ENCODE measurements around the gene BCAP29. TPM values are rescaled to one million over a fixed set of nuclear protein-coding genes. Genes with fewer than 3 reads are reported as not detected.
"Not testable (repeated sequence)": the region's sequence is repeated elsewhere in the genome, so short reads cannot be mapped to it uniquely, and the experiment has no call there.

The BCAP29 gene
- total and polyA plus RNA-seq, 3 donors from 2014 or later: 114 to 134 (median 121) TPM

DNA sequence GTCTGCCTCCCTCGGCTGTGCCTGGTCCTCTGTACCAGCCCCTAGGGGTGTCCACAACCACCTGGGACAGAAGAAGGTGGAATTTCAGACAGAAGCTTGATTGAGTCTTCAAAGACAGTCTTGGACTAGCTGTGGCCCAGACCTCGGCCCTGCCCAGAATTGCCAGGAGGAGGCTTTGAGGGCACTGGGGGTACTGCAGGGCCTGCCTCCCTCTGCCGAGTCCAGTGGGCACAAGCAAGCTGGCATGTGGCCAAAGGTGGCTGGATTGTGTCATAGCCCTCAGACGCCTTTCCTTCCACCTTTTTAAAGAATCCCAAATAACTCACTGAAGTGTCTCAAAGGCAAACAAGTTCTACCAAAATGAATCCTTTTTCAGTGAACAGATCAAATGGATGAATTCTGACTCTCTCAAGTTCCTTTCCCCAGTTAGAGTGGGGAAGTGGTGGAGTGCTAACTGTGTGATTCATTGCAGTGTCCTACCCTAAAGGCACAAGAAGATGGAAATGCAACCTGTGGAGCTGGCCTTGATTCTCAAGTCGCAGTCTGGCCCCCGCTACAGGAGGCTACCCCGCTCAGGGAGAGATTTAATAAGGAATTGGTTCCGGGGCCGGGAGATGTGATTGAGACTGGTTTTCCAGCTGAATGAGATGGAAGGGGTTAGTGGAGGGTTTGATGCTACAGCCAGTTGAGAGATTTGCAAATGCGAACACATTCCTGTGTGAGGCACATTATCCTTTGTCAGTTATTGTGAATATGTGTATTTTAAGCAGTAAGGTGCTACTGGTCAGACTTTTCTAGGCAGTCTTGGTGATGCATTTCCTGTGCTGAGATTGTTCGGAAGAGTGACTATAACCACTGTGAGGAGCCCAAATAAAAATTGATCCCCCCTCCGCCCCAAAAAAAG is 51.8 kb downstream of the BCAP29 start:
- Histone ChIP-seq H3K4me1 (no peaks in the 10 kb centered on the region), H3K27me3 (no peaks in the 10 kb centered on the region), H3K9me3 (no peaks in the 10 kb centered on the region), H3K36me3 (ENCODE audit: low read depth, missing control alignments) (no peaks in the 10 kb centered on the region), H3K27ac (no peak overlapping the region), H3K4me3 (no peak overlapping the region)
- 87 to 92% methylated on average over 12 of the region's 12 CpGs for WGBS, 2 donors
- intact Hi-C loops (cut with DNase I; ENCODE audit: low total_unique reads): no loop called here
- no peak for DNase-seq
- TF ChIP-seq POLR2A (IDR thresholded peaks at IDR 0.05): no peak
- TF ChIP-seq, protein P1, sequence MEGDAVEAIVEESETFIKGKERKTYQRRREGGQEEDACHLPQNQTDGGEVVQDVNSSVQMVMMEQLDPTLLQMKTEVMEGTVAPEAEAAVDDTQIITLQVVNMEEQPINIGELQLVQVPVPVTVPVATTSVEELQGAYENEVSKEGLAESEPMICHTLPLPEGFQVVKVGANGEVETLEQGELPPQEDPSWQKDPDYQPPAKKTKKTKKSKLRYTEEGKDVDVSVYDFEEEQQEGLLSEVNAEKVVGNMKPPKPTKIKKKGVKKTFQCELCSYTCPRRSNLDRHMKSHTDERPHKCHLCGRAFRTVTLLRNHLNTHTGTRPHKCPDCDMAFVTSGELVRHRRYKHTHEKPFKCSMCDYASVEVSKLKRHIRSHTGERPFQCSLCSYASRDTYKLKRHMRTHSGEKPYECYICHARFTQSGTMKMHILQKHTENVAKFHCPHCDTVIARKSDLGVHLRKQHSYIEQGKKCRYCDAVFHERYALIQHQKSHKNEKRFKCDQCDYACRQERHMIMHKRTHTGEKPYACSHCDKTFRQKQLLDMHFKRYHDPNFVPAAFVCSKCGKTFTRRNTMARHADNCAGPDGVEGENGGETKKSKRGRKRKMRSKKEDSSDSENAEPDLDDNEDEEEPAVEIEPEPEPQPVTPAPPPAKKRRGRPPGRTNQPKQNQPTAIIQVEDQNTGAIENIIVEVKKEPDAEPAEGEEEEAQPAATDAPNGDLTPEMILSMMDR (IDR thresholded peaks at IDR 0.05): no peak

DNA sequence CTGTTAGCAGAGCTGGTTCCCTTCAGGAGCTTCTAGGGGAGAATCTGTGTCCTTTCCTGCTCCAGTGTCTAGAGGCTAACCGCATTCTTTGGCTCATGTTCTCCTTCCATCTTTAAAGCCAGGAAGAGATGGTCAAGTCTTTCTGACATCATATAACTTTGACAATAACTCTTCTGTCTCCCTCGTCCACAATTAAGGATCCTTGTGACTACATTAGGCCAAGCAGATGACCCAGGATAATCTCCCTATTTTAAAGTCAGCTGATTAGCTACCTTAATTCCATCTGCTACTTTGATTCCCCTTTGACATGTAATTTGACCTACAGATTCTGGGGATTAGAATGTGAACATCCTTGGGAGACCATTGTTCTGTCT is 52.4 kb downstream of the BCAP29 start:
- no peaks in the 10 kb centered on the region for H3K9me3 ChIP-seq
- H3K4me3 ChIP-seq: no peak overlapping the region
- no peaks in the 10 kb centered on the region for H3K4me1 ChIP-seq
- DNase-seq: no peak
- H3K27me3 ChIP-seq: no peaks in the 10 kb centered on the region
- no peak overlapping the region for H3K27ac ChIP-seq
- WGBS, 2 donors: 91 to 94% methylated on average over 2 of the region's 2 CpGs
- no peak for TF ChIP-seq POLR2A (IDR thresholded peaks at IDR 0.05)
- TF ChIP-seq, protein P1 (IDR thresholded peaks at IDR 0.05): no peak
- intact Hi-C loops (cut with DNase I; ENCODE audit: low total_unique reads): no loop called here
- H3K36me3 ChIP-seq (ENCODE audit: low read depth, missing control alignments): no peaks in the 10 kb centered on the region

DNA sequence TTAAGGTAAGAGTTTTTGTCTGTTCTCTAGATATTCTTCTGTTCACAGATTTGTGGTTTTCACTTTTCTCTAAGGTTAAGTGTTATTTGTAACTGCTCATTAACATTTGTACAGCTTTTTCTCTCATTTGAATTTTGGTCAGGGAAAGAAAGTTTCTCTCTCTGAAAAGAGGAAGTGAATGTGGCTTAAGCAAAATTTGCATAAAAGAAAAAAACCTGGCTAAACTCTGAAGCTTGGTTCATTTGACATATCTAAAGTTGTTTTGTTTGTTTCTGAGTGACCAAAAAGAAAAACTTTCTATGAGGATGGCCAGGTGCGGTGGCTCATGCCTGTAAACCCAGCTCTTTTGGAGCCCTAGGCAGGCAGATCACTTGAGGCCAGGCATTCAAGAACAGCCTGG is 58.5 kb downstream of the BCAP29 start:
- no peak overlapping the region for H3K27ac ChIP-seq
- intact Hi-C loops (cut with DNase I; ENCODE audit: low total_unique reads): no loop called here
- no peak for TF ChIP-seq POLR2A (IDR thresholded peaks at IDR 0.05)
- TF ChIP-seq, protein P1 (IDR thresholded peaks at IDR 0.05): no peak
- H3K36me3 ChIP-seq (ENCODE audit: low read depth, missing control alignments): no peaks in the 10 kb centered on the region
- H3K4me3 ChIP-seq: no peak overlapping the region
- no peaks in the 10 kb centered on the region for H3K9me3 ChIP-seq
- DNase-seq: no peak
- 93 to 100% methylated on average over 1 of the region's 1 CpG for WGBS, 2 donors
- no peaks in the 10 kb centered on the region for H3K27me3 ChIP-seq
- H3K4me1 ChIP-seq: no peaks in the 10 kb centered on the region

DNA sequence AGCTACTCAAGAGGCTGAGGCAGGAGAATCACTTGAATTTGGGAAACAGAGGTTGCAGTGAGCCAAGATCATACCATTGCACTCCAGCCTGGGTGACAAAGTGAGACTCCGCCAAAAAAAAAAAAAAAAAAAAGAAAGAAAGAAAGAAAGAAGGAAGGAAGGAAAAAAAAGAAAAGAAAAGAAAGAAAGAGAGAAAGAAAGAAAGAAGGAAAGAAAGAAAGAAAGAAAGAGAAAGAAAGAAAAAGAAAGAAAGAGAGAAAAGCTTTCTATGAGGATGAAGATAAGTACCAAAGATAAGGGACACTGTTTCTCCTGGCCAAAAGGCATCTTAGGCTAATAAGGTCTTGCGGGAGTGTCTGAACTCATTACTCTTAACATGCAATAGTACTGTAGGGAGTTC is 59.0 kb downstream of the BCAP29 start:
- DNase-seq; H3K27me3 ChIP-seq; H3K4me1 ChIP-seq; H3K9me3 ChIP-seq; H3K36me3 ChIP-seq (ENCODE audit: low read depth, missing control alignments); H3K27ac ChIP-seq; intact Hi-C loops (cut with DNase I; ENCODE audit: low total_unique reads); H3K4me3 ChIP-seq: not testable (repeated sequence)
- 87 to 91% methylated on average over 2 of the region's 2 CpGs for WGBS, 2 donors

DNA sequence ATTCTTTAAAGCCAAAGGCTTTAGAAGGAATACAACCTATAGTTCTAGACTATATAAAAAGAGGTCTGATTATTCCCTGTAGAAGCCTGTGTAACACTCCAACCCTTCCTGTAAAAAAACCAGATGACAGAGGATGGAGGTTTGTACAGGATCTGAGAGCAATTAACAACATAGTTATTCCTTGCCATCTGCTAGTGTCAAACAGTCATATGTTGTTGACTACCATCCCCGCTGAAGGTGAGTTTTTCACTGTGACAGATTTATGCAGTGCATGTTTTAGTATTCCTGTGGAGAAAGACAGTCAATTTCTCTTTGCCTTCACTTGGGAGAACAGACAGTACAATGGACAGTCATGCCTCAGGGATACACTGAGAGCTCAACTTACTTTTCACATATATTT is 61.6 kb downstream of the BCAP29 start:
- H3K27me3 ChIP-seq: no peaks in the 10 kb centered on the region
- intact Hi-C loops (cut with DNase I; ENCODE audit: low total_unique reads): no loop called here
- TF ChIP-seq, protein P1 (IDR thresholded peaks at IDR 0.05): no peak
- TF ChIP-seq POLR2A (IDR thresholded peaks at IDR 0.05): no peak

More for the DNA sequence above, 61.6 kb downstream of the BCAP29 start:
- 75 to 86% methylated on average over 1 of the region's 1 CpG for WGBS, 2 donors
- Histone ChIP-seq H3K36me3 (ENCODE audit: low read depth, missing control alignments) (no peaks in the 10 kb centered on the region), H3K4me1 (no peaks in the 10 kb centered on the region), H3K4me3 (no peak overlapping the region), H3K27ac (no peak overlapping the region), H3K9me3 (no peaks in the 10 kb centered on the region)
- no peak for DNase-seq

All from testis (tissue), 3 donors.